Fibroblast of villous mesenchyme (primary cell): ENCODE measurements around the gene ALOX5. TPM values are rescaled to one million over a fixed set of nuclear protein-coding genes. Genes with fewer than 3 reads are reported as not detected.

Source experiments
- DNase-seq: peaks from one replicate; pipeline ENCODE4 v3.0.0-alpha.2; 2010; ENCODE audit warnings: low read depth
- H3K4me3 ChIP-seq: 2 replicates; pipeline ENCODE4 v1.5.1; 2011; ENCODE audit warnings: low read depth, mild to moderate bottlenecking, low read length
- total RNA-seq: library from RNA; depleted of rRNA; stranded (reverse); fragments of >200 nt; gene quantifications from 2 replicates; pipeline ENCODE4 v1.2.3, GENCODE V29; 2012
- TF ChIP-seq, protein P1 (sequence below): IDR thresholded peaks from 2 replicates; pipeline ENCODE4 v1.5.1; 2012; ENCODE audit warnings: low read depth, mild to moderate bottlenecking, low read length; ENCODE audit not compliant: insufficient read depth

Gene ALOX5
- total RNA-seq, 1 donor, result not detected

DNA sequence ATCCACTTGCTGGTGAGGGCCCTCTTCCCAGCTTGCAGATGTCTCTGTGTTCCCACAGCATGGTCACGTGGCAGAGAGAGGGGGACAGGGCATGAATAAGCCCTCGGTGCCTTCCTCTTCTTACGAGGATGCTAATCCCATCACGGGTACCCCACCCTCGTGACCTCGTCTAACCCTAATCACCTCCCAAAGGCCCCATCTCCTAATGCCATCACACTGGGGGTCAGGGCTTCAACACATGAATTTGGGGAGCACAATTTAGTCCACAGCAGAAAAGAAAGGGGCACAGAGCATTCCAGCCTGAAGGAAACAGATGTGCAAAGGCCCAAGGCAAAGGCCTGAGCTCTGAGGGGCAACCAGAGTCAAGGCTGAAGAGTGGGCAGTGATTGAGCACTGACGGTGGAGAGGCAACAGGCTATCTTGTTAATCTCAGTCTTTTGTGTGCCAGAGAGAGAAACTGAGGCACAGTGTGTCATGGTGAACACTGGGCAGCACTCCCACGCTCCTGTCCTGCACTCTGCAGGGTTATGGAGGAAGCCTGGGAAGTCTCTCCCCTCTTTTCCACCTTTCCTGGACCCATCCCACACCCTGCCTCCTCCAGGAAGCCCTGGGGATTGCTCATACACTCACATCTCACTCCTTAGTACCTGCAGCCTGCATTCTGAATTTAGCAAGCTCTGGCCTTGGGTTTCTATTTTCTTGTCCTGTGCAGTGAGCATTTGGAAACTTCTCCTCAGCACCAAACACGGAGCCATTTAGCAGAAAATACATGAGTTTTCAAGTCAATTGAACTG is 49.0 kb downstream of the ALOX5 start:
- TF ChIP-seq, protein P1, sequence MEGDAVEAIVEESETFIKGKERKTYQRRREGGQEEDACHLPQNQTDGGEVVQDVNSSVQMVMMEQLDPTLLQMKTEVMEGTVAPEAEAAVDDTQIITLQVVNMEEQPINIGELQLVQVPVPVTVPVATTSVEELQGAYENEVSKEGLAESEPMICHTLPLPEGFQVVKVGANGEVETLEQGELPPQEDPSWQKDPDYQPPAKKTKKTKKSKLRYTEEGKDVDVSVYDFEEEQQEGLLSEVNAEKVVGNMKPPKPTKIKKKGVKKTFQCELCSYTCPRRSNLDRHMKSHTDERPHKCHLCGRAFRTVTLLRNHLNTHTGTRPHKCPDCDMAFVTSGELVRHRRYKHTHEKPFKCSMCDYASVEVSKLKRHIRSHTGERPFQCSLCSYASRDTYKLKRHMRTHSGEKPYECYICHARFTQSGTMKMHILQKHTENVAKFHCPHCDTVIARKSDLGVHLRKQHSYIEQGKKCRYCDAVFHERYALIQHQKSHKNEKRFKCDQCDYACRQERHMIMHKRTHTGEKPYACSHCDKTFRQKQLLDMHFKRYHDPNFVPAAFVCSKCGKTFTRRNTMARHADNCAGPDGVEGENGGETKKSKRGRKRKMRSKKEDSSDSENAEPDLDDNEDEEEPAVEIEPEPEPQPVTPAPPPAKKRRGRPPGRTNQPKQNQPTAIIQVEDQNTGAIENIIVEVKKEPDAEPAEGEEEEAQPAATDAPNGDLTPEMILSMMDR, result no peak
- H3K4me3 ChIP-seq, result no peak overlapping the region
- no peak for DNase-seq

DNA sequence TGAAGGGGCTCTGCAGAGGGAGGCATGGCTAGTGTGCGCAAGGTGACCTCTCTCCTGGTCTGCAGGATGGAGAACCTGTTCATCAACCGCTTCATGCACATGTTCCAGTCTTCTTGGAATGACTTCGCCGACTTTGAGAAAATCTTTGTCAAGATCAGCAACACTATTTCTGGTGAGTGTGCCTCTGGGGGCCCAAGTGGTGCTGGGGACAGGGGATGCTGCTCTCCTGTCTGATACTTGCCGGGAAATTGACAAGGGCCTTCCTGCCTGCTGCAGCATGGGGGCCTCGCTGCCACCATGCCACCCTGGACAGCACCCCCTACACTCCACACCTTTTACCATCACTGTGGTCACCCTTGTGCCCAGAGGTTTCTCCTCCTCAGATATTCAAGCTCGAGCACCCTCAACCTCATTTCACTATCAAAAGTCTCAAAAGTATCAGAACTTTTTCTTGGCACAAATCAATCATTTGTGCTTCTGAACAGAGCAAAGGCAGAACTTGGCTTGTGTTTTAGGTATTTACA is 50.0 kb downstream of the ALOX5 start:
- DNase-seq, result no peak
- no peak overlapping the region for H3K4me3 ChIP-seq
- TF ChIP-seq, protein P1, result no peak

DNA sequence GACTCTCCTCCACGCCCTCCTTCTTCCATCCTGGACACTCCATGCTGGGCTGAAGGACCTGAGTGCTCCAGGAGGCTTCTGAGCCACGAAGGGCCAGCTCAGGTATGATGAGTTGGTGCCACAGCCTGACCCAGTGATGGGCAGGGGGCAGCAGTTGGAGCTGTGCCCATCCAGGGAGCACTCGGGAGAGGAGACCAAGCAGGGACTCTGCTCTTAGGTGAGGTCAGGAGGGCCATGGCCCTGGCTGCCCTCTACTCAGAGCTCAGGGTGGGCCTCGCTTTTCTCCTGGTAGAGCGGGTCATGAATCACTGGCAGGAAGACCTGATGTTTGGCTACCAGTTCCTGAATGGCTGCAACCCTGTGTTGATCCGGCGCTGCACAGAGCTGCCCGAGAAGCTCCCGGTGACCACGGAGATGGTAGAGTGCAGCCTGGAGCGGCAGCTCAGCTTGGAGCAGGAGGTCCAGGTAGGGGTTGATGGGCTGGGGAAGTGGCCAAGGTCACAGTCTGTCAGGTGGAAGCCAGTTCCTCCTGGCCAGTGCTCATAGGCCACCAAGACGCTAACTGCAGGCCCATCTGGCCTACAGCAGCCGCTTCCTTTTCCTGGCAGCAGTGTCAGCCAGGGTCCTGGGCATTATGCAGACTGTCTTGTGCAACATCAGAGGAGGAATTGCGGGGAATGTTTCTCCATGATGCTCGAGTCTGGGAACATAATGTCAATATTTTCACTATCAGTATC is 50.8 kb downstream of the ALOX5 start:
- no peak for DNase-seq
- TF ChIP-seq, protein P1, result no peak
- H3K4me3 ChIP-seq, result no peak overlapping the region

DNA sequence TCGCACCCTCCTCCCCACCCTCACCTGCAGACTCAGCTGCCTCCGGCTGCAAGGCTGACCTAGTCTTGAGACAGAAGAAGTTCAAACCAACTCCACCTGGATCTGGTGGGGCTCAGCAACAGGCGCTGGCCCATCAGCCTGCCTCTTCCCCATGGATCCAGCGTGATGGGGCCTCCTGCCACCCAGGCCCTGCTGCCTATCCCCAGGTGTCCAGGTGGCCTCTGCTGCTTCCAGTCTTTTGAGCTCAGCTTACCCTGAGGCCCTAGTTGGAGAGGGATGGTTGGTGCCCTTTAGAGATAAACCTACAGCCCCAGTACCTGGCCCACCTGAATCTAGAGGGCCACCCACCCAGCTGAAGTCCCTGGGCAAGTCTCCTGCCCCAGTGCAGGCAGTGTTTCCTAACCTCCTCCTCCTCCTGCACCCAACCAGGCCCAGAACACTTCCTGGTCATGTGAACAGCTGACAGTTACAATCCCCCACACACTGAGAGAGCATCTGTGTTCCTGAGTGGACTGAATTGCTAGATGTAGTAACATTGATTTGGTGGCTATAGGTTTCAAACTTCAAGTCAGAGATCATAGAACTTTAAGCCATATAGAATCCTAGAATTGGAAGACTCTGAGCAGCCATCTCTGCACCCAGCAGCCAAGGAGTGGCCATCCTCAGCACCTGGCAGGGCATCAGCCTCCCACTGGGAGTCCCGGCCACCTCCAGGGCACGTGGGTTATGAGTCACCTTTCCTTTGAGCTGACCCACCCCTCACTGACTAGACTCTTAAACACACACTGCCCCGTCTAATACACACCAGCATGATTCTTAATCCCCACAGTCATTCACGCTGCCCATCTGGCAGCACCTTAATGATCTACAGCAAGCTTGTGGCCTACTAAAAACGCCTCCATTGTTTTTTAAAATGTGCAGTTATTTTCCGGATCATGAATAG is 51.9 kb downstream of the ALOX5 start:
- H3K4me3 ChIP-seq, result no peak overlapping the region
- TF ChIP-seq, protein P1, result no peak
- DNase-seq, result no peak

DNA sequence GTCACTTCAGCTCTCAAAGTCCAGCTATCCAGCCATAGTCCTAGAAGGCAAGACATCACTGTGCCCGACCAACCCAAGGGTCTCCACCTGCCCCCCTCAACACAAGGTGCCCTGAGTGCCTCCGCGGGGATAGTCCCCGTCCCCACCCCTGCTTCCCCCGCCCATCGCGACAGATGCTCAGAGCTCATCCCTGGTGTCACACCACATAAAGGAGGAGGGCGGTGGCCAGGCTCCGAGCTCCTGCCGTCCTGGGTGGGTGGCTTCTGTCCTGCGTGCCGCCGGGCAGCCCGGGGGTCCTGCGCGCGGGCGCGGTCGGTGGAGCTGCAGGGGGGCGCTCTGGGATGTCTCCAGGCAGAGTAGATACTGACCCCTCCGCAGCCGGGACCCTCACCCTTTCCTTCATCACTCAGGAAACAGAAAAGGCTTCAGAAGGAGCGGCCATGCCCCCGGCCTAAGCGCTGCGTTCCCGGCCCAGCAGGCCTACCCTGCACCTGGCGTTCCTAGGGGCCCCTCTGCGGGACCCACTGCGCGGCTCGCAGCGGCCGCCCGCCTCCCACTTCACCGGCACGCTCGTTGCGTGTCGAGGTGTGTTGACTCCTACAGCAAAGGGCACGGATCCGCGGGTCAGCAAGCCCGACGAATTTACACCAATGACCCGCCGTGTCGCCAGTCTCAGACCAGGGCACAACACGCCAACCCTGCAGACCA is 53.4 kb downstream of the ALOX5 start:
- TF ChIP-seq, protein P1, result no peak
- DNase-seq, result no peak
- no peak overlapping the region for H3K4me3 ChIP-seq

DNA sequence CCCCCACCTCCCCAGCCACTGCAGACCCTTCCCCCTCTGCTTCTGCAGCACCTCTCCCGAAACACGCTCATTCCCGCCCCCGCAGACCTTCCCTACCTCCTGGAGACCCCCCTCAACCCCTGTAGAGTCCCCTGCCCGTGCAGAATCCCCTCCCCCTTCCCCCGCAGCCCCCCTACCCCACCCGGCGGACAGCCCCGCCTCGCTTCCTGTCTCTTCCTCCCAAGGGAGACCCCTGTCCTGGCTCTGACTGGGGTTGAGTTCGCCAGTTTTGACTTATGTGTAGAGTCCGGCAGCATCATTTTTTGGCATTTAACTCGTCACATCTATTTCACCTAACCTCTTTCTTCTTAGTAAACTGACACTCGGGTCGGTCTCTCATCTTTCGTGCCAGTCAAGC is 54.0 kb downstream of the ALOX5 start:
- DNase-seq, result no peak
- TF ChIP-seq, protein P1, result no peak
- H3K4me3 ChIP-seq, result no peak overlapping the region
